OCI-LY1 (cell line): ENCODE data around the gene KDM1A.

Source experiments
- H2AFZ ChIP-seq: fragments of 200-600 bp; sonication (generic), shearing (Covaris generic); 2 replicates; pipeline ENCODE4 v1.6.0; 2014; ENCODE audit warnings: antibody characterized with exemption, mild to moderate bottlenecking, low read length
- H3F3A ChIP-seq: fragments of 200-600 bp; sonication (generic), shearing (Covaris generic); 2 replicates; pipeline ENCODE4 v1.6.0; 2014; ENCODE audit warnings: mild to moderate bottlenecking, antibody characterized with exemption, low read length, moderate library complexity; ENCODE audit not compliant: insufficient read depth
- H3K27ac ChIP-seq: fragments of 200-600 bp; sonication (generic); 2 replicates; pipeline ENCODE4 v1.5.1; 2014; ENCODE audit warnings: low read length, mixed run types, mild to moderate bottlenecking, low read depth; ENCODE audit not compliant: poor library complexity, severe bottlenecking
- H3K27me3 ChIP-seq: fragments of 200-600 bp; sonication (generic); 2 replicates; pipeline ENCODE4 v1.6.0; 2014; ENCODE audit warnings: antibody characterized with exemption, mild to moderate bottlenecking, low read length, moderate library complexity; ENCODE audit not compliant: insufficient read depth
- H3K36me3 ChIP-seq: fragments of 200-600 bp; sonication (generic); 2 replicates; pipeline ENCODE4 v1.6.1; 2014; ENCODE audit warnings: mild to moderate bottlenecking, antibody characterized with exemption, low read length, moderate library complexity, mixed read lengths; ENCODE audit not compliant: insufficient read depth
- H3K4me1 ChIP-seq: fragments of 200-600 bp; sonication (generic); 2 replicates; pipeline ENCODE4 v1.5.1; 2014; ENCODE audit warnings: mild to moderate bottlenecking, low read length, moderate library complexity; ENCODE audit not compliant: insufficient read depth, severe bottlenecking
- H3K4me2 ChIP-seq: fragments of 200-600 bp; sonication (generic), shearing (Covaris generic); 2 replicates; pipeline ENCODE4 v1.6.1; 2014; ENCODE audit warnings: low read length
- H3K4me3 ChIP-seq: fragments of 200-600 bp; sonication (generic); 2 replicates; pipeline ENCODE4 v1.5.1; 2014; ENCODE audit warnings: low read length, low read depth, mild to moderate bottlenecking, mixed read lengths; ENCODE audit not compliant: poor library complexity, severe bottlenecking
- H3K79me2 ChIP-seq: fragments of 200-600 bp; shearing (Covaris generic); 2 replicates; pipeline ENCODE4 v1.6.1; 2016; ENCODE audit warnings: mixed run types, low read length, mixed read lengths; ENCODE audit not compliant: insufficient read depth
- H3K9ac ChIP-seq: fragments of 200-600 bp; sonication (generic), shearing (Covaris generic); 2 replicates; pipeline ENCODE4 v1.6.1; 2014; ENCODE audit warnings: mild to moderate bottlenecking, low read length, mixed read lengths
- H3K9me2 ChIP-seq: fragments of 200-600 bp; sonication (generic), shearing (Covaris generic); 2 replicates; pipeline ENCODE4 v1.6.1; 2014; ENCODE audit warnings: low read depth, mild to moderate bottlenecking, low read length, mixed read lengths
- H3K9me3 ChIP-seq: fragments of 200-600 bp; shearing (Covaris generic); 2 replicates; pipeline ENCODE4 v1.6.1; 2014; ENCODE audit warnings: low read length, mixed read lengths
- H4K20me1 ChIP-seq: fragments of 200-600 bp; sonication (generic), shearing (Covaris generic); 2 replicates; pipeline ENCODE4 v1.6.0; 2016; ENCODE audit warnings: mild to moderate bottlenecking, low read length; ENCODE audit not compliant: insufficient read depth
- EZH2 ChIP-seq: fragments of 200-600 bp; sonication (generic), shearing (Covaris generic); IDR thresholded peaks from 2 replicates; pipeline ENCODE4 v1.8.0; 2017; ENCODE audit warnings: borderline replicate concordance, mixed run types, mild to moderate bottlenecking, antibody characterized with exemption, low read length, moderate library complexity, mixed read lengths
- TF ChIP-seq, protein P1 (sequence below): fragments of 200-600 bp; sonication (generic), shearing (Covaris generic); IDR thresholded peaks from 2 replicates; pipeline ENCODE4 v1.5.1; 2017; ENCODE audit warnings: mild to moderate bottlenecking, antibody characterized with exemption, low read length, moderate library complexity, mixed read lengths

KDM1A gene

DNA sequence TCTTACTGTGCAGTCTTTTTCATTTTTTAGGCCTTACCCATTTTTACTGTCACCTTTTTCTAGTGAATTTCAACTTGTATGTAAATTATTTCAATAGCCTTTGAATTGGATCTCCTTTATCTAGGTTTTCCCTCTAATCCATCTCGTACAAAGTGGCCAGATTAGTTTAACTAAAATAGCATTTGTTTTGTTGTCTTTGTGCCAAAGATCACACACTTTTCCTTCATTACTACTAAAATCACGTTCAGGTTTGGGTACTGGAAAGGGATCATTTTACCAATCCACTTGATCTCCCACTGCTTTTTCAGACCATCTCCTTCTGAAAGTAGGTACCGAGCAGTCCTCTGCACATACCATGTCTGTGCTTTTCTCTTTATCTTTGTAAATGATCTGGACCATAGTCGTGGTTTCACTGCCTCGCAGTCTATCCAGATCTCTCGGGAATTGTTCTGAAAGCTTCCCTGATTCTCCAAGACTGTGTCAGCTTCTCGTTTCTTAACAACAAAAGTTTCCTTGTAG is 20.1 kb downstream of the KDM1A start:
- Histone ChIP-seq H3K27ac (no peak overlapping the region), H3K4me2 (no peak overlapping the region), H3K79me2 (peaks cover 39% of the 10 kb centered on the region)

DNA sequence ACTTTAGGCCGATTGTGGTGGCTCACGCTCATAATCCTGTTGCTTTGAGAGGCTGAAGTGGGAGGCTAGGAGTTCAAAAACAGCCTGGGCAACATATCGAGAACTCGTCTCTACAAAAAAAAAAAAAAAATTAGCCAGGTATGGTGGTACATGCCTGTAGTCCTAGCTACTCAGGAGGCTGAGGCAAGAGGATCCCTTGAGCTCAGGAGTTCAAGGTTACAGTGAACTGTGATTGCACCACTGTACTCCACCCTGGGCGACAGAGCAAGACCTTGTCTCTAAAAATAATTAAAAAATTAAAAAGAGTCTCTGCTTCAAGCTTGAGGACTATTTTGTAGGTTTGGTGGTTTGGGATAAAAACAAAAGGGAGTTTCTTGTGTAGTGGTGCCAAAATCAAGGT is 21.2 kb downstream of the KDM1A start:
- H3K36me3 ChIP-seq, result peaks cover 10% of the 10 kb centered on the region; the same call in 1 of the 2 replicates
- no peaks in the 10 kb centered on the region for H3F3A ChIP-seq
- TF ChIP-seq, protein P1, sequence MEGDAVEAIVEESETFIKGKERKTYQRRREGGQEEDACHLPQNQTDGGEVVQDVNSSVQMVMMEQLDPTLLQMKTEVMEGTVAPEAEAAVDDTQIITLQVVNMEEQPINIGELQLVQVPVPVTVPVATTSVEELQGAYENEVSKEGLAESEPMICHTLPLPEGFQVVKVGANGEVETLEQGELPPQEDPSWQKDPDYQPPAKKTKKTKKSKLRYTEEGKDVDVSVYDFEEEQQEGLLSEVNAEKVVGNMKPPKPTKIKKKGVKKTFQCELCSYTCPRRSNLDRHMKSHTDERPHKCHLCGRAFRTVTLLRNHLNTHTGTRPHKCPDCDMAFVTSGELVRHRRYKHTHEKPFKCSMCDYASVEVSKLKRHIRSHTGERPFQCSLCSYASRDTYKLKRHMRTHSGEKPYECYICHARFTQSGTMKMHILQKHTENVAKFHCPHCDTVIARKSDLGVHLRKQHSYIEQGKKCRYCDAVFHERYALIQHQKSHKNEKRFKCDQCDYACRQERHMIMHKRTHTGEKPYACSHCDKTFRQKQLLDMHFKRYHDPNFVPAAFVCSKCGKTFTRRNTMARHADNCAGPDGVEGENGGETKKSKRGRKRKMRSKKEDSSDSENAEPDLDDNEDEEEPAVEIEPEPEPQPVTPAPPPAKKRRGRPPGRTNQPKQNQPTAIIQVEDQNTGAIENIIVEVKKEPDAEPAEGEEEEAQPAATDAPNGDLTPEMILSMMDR, result no peak
- no peak for TF ChIP-seq EZH2
- no peaks in the 10 kb centered on the region for H3K9me3 ChIP-seq
- H3K9me2 ChIP-seq, result no peaks in the 10 kb centered on the region
- no peak overlapping the region for H2AFZ ChIP-seq
- H3K4me1 ChIP-seq, result no peaks in the 10 kb centered on the region
- H3K4me3 ChIP-seq, result no peak overlapping the region
- no peak overlapping the region for H3K27ac ChIP-seq
- no peak overlapping the region for H3K9ac ChIP-seq
- H4K20me1 ChIP-seq, result no peaks in the 10 kb centered on the region
- H3K4me2 ChIP-seq, result no peak overlapping the region
- no peaks in the 10 kb centered on the region for H3K27me3 ChIP-seq
- peaks cover 33% of the 10 kb centered on the region for H3K79me2 ChIP-seq

More for the DNA sequence above, 20.1 kb downstream of the KDM1A start:
- Histone ChIP-seq H2AFZ (no peak overlapping the region), H3K27me3 (no peaks in the 10 kb centered on the region), H3F3A (no peaks in the 10 kb centered on the region), H3K4me1 (no peaks in the 10 kb centered on the region), H3K9me3 (no peaks in the 10 kb centered on the region), H3K36me3 (peaks cover 10% of the 10 kb centered on the region; the same call in 1 of the 2 replicates), H4K20me1 (no peaks in the 10 kb centered on the region), H3K4me3 (no peak overlapping the region), H3K9me2 (no peaks in the 10 kb centered on the region), H3K9ac (no peak overlapping the region)
- TF ChIP-seq, protein P1, result no peak
- TF ChIP-seq EZH2, result no peak

DNA sequence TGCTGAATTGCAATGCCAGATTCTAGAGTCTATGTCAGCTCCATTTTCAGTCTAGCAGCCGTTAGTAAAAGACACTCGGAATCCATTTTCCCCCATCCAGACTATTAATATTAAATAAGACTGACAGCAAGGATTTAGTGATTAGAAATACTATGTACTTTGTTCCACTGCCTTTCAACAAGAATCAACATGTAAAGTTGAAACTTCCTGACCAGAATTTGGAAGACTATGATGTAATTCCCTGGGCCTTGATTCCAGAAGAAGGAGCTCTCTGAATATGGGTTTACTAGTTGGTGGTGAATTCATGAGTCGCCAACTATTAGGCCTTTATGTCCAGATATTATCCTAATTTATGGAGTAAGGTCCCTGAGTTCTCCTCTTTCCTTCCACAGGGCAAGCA is 24.8 kb downstream of the KDM1A start:
- Histone ChIP-seq H3K9ac (no peak overlapping the region), H3K4me1 (no peaks in the 10 kb centered on the region), H3K4me3 (no peak overlapping the region), H3F3A (no peaks in the 10 kb centered on the region), H3K27me3 (no peaks in the 10 kb centered on the region), H2AFZ (no peak overlapping the region), H3K9me2 (no peaks in the 10 kb centered on the region), H4K20me1 (no peaks in the 10 kb centered on the region), H3K9me3 (no peaks in the 10 kb centered on the region), H3K36me3 (peaks cover 10% of the 10 kb centered on the region; the same call in 1 of the 2 replicates), H3K27ac (no peak overlapping the region), H3K79me2 (peaks cover 27% of the 10 kb centered on the region), H3K4me2 (no peak overlapping the region)
- TF ChIP-seq, protein P1, result no peak
- no peak for TF ChIP-seq EZH2
